ENCODE measurements around the gene WDSUB1.

DNA sequence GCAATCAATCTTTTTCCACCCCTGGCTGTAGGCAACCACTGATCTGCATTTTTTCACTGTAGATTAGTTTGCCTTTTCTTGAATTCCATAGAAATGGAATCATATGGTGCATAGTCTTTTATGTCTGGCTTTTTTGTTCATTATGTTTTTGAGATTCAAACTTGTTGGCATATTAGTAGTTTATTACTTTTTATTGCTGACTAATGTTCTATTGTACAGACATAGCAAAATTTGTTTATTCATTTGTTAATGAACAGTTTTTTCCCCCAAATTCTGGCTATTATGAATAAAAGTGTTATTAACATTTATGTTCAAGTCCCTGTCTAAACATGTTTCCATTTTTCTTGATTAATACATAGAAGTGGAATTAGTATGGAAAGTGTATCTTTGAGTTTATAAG is 21.4 kb upstream of the WDSUB1 start:
- TF ChIP-seq EZH2 (IDR thresholded peaks at IDR 0.05; ENCODE audit: borderline replicate concordance) (no peak), EZH2phosphoT487 (IDR thresholded peaks at IDR 0.05; ENCODE audit: low read depth, severe bottlenecking, unreplicated experiment) (no peak)
- TF ChIP-seq, protein P1, sequence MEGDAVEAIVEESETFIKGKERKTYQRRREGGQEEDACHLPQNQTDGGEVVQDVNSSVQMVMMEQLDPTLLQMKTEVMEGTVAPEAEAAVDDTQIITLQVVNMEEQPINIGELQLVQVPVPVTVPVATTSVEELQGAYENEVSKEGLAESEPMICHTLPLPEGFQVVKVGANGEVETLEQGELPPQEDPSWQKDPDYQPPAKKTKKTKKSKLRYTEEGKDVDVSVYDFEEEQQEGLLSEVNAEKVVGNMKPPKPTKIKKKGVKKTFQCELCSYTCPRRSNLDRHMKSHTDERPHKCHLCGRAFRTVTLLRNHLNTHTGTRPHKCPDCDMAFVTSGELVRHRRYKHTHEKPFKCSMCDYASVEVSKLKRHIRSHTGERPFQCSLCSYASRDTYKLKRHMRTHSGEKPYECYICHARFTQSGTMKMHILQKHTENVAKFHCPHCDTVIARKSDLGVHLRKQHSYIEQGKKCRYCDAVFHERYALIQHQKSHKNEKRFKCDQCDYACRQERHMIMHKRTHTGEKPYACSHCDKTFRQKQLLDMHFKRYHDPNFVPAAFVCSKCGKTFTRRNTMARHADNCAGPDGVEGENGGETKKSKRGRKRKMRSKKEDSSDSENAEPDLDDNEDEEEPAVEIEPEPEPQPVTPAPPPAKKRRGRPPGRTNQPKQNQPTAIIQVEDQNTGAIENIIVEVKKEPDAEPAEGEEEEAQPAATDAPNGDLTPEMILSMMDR (IDR thresholded peaks at IDR 0.05; ENCODE audit: poor library complexity): no peak
